ENCODE measurements around the gene NUP37.
"Not testable (repeated sequence)": the region's sequence is repeated elsewhere in the genome, so short reads cannot be mapped to it uniquely, and the experiment has no call there.

The NUP37 gene

GRCh38 chr12:102120886-102121285 is 972 bp upstream of the NUP37 start:
- no peak overlapping the region for H3K9ac ChIP-seq (ENCODE audit: low read length)
- no peaks in the 10 kb centered on the region for H3K9me3 ChIP-seq (ENCODE audit: control insufficient read depth, low read length)
- H3K4me3 ChIP-seq (ENCODE audit: low read length): peak overlapping the region; percentile 95
- peaks cover 5% of the 10 kb centered on the region for H3K4me1 ChIP-seq (ENCODE audit: control insufficient read depth, insufficient read depth, low read length)
- no peaks in the 10 kb centered on the region for H3K27me3 ChIP-seq (ENCODE audit: control insufficient read depth, insufficient read depth, low read length)
- H3K36me3 ChIP-seq (ENCODE audit: control insufficient read depth, insufficient read depth, low read length): peaks cover 5% of the 10 kb centered on the region

- Histone ChIP-seq H3K4me1 (ENCODE audit: control insufficient read depth, insufficient read depth, low read length) (peaks cover 5% of the 10 kb centered on the region), H3K9ac (ENCODE audit: low read length) (peak overlapping the region; percentile 98), H3K9me3 (ENCODE audit: control insufficient read depth, low read length) (no peaks in the 10 kb centered on the region), H3K36me3 (ENCODE audit: control insufficient read depth, insufficient read depth, low read length) (peaks cover 5% of the 10 kb centered on the region), H3K27me3 (ENCODE audit: control insufficient read depth, insufficient read depth, low read length) (no peaks in the 10 kb centered on the region), H3K4me3 (ENCODE audit: low read length) (peak overlapping the region; percentile 95)
Measured at GRCh38 chr12:102120564-102120873, 605 bp upstream of the NUP37 start.

- no peaks in the 10 kb centered on the region for H3K27me3 ChIP-seq (ENCODE audit: control insufficient read depth, insufficient read depth, low read length)
- H3K36me3 ChIP-seq (ENCODE audit: control insufficient read depth, insufficient read depth, low read length): peaks cover 5% of the 10 kb centered on the region
- H3K4me3 ChIP-seq (ENCODE audit: low read length): no peak overlapping the region
- no peak overlapping the region for H3K9ac ChIP-seq (ENCODE audit: low read length)
- H3K4me1 ChIP-seq (ENCODE audit: control insufficient read depth, insufficient read depth, low read length): peaks cover 5% of the 10 kb centered on the region
- no peaks in the 10 kb centered on the region for H3K9me3 ChIP-seq (ENCODE audit: control insufficient read depth, low read length)
Measured at GRCh38 chr12:102118874-102119273, 1.0 kb downstream of the NUP37 start.

- Histone ChIP-seq H3K36me3 (ENCODE audit: control insufficient read depth, insufficient read depth, low read length) (peaks cover 5% of the 10 kb centered on the region), H3K27me3 (ENCODE audit: control insufficient read depth, insufficient read depth, low read length) (no peaks in the 10 kb centered on the region), H3K4me3 (ENCODE audit: low read length) (no peak overlapping the region), H3K9ac (ENCODE audit: low read length) (no peak overlapping the region), H3K9me3 (ENCODE audit: control insufficient read depth, low read length) (no peaks in the 10 kb centered on the region), H3K4me1 (ENCODE audit: control insufficient read depth, insufficient read depth, low read length) (peaks cover 5% of the 10 kb centered on the region)
Measured at GRCh38 chr12:102116392-102116791, 3.5 kb downstream of the NUP37 start.

DNA sequence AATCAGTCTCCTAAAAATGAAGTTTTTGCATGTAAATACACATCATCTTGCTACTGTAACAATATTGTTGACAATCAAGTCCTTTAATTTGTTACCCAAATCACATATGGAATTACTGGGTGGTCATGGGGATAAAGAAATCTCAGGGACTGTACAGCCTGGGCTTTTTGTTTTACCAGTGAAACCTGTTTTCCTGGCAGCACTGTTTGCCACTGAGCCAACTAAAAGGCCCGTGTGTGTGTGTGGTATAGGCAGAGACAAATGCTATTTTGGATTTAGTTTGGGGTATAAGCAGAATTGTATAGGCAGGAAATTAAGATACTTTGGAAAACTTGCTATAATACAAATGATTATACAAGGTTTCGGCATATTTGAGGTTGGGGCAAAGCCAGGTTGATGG is 5.7 kb downstream of the NUP37 start:
- Histone ChIP-seq H3K9me3 (ENCODE audit: control insufficient read depth, low read length) (no peaks in the 10 kb centered on the region), H3K4me1 (ENCODE audit: control insufficient read depth, insufficient read depth, low read length) (no peaks in the 10 kb centered on the region), H3K4me3 (ENCODE audit: low read length) (no peak overlapping the region), H3K9ac (ENCODE audit: low read length) (no peak overlapping the region), H3K27me3 (ENCODE audit: control insufficient read depth, insufficient read depth, low read length) (no peaks in the 10 kb centered on the region), H3K36me3 (ENCODE audit: control insufficient read depth, insufficient read depth, low read length) (peaks cover 5% of the 10 kb centered on the region)

DNA sequence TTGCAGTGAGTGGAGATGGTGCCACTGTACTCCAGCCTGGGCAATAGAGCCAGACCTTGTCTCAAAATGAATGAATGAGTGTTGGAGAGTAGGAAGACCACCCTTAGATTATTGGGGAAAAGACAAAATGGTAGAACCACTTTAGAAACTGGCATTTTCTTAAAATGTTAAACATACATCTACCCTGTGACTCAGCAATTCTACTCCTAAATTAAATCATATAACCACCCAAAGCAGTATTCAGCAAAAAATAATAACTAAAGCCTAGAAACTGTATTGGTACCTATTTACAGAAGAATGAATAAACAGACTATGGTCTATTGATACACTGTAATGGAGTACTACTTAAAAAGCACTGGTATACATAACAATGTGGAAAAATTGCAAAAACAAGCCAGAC is 9.1 kb downstream of the NUP37 start:
- Histone ChIP-seq H3K27me3 (ENCODE audit: control insufficient read depth, insufficient read depth, low read length) (no peaks in the 10 kb centered on the region), H3K36me3 (ENCODE audit: control insufficient read depth, insufficient read depth, low read length) (peaks cover 7% of the 10 kb centered on the region), H3K4me3 (ENCODE audit: low read length) (no peak overlapping the region), H3K9ac (ENCODE audit: low read length) (no peak overlapping the region), H3K4me1 (ENCODE audit: control insufficient read depth, insufficient read depth, low read length) (no peaks in the 10 kb centered on the region), H3K9me3 (ENCODE audit: control insufficient read depth, low read length) (peaks cover 7% of the 10 kb centered on the region)

DNA sequence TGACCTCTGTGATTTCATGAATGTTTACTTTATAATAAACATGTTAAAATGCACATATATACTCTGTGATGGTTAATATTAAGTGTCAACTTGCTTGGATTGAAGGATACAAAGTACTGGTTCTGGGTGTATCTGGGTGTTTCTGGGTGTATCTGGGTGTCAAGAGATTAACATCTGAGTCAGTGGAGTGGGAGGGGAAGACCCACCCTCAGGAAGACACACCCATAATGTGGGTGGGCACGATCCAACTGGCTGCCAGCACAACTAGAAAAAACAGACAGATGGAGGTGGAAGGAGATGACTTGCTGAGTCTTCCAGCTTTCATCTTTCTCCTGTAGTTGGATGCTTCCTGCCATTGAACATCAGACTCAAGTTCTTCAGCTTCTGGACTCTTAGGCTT is 11.9 kb downstream of the NUP37 start:
- H3K27me3 ChIP-seq (ENCODE audit: control insufficient read depth, insufficient read depth, low read length): no peaks in the 10 kb centered on the region
- no peaks in the 10 kb centered on the region for H3K4me1 ChIP-seq (ENCODE audit: control insufficient read depth, insufficient read depth, low read length)
- no peak overlapping the region for H3K4me3 ChIP-seq (ENCODE audit: low read length)
- H3K9me3 ChIP-seq (ENCODE audit: control insufficient read depth, low read length): peaks cover 7% of the 10 kb centered on the region
- peaks cover 7% of the 10 kb centered on the region for H3K36me3 ChIP-seq (ENCODE audit: control insufficient read depth, insufficient read depth, low read length)
- H3K9ac ChIP-seq (ENCODE audit: low read length): no peak overlapping the region

GRCh38 chr12:102106905-102107304 is 13.0 kb downstream of the NUP37 start:
- H3K27me3 ChIP-seq (ENCODE audit: control insufficient read depth, insufficient read depth, low read length): no peaks in the 10 kb centered on the region
- peaks cover 7% of the 10 kb centered on the region for H3K36me3 ChIP-seq (ENCODE audit: control insufficient read depth, insufficient read depth, low read length)
- no peak overlapping the region for H3K9ac ChIP-seq (ENCODE audit: low read length)
- H3K4me1 ChIP-seq (ENCODE audit: control insufficient read depth, insufficient read depth, low read length): no peaks in the 10 kb centered on the region
- H3K9me3 ChIP-seq (ENCODE audit: control insufficient read depth, low read length): peaks cover 7% of the 10 kb centered on the region
- H3K4me3 ChIP-seq (ENCODE audit: low read length): no peak overlapping the region

GRCh38 chr12:102096855-102097254 is 23.1 kb downstream of the NUP37 start:
- H3K9ac ChIP-seq (ENCODE audit: low read length): no peak overlapping the region
- no peak overlapping the region for H3K4me3 ChIP-seq (ENCODE audit: low read length)
- no peaks in the 10 kb centered on the region for H3K9me3 ChIP-seq (ENCODE audit: control insufficient read depth, low read length)
- H3K27me3 ChIP-seq (ENCODE audit: control insufficient read depth, insufficient read depth, low read length): no peaks in the 10 kb centered on the region
- H3K36me3 ChIP-seq (ENCODE audit: control insufficient read depth, insufficient read depth, low read length): no peaks in the 10 kb centered on the region
- no peaks in the 10 kb centered on the region for H3K4me1 ChIP-seq (ENCODE audit: control insufficient read depth, insufficient read depth, low read length)

DNA sequence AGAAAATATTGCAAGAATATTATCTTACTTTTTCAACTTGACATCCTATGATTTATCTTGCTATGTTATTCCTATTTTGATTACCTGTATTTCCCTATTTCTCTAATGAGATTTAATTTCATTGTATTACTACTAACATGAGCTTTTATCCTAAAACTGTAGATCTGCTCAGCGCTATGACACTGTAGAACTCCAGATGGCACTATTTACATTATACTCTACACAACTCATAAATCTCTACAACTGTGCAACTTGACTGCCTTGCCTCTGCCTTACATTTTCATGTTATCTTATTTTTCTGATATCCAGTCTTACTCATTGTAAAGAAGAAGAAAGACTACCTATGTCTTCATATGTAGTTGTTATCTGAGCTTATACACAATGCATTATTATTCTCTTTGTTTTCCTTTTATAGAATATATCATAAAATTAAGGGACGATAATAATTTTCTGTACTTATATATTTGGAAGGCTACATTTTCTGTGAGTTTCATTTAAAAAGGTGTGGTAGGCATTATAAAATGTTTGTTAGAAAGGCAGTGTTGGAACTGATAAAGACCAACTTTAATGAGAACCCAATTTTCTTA is 24.1 kb downstream of the NUP37 start:
- Histone ChIP-seq H3K9me3 (ENCODE audit: control insufficient read depth, low read length) (no peaks in the 10 kb centered on the region), H3K4me1 (ENCODE audit: control insufficient read depth, insufficient read depth, low read length) (no peaks in the 10 kb centered on the region), H3K36me3 (ENCODE audit: control insufficient read depth, insufficient read depth, low read length) (no peaks in the 10 kb centered on the region), H3K27me3 (ENCODE audit: control insufficient read depth, insufficient read depth, low read length) (no peaks in the 10 kb centered on the region), H3K9ac (ENCODE audit: low read length) (no peak overlapping the region), H3K4me3 (ENCODE audit: low read length) (no peak overlapping the region)

GRCh38 chr12:102093319-102093718 is 26.6 kb downstream of the NUP37 start:
- H3K9ac ChIP-seq (ENCODE audit: low read length): no peak overlapping the region
- H3K4me1 ChIP-seq (ENCODE audit: control insufficient read depth, insufficient read depth, low read length): no peaks in the 10 kb centered on the region
- H3K27me3 ChIP-seq (ENCODE audit: control insufficient read depth, insufficient read depth, low read length): no peaks in the 10 kb centered on the region
- no peaks in the 10 kb centered on the region for H3K9me3 ChIP-seq (ENCODE audit: control insufficient read depth, low read length)
- H3K36me3 ChIP-seq (ENCODE audit: control insufficient read depth, insufficient read depth, low read length): no peaks in the 10 kb centered on the region
- no peak overlapping the region for H3K4me3 ChIP-seq (ENCODE audit: low read length)

- H3K27me3 ChIP-seq (ENCODE audit: control insufficient read depth, insufficient read depth, low read length); H3K4me3 ChIP-seq (ENCODE audit: low read length); H3K4me1 ChIP-seq (ENCODE audit: control insufficient read depth, insufficient read depth, low read length); H3K9ac ChIP-seq (ENCODE audit: low read length); H3K9me3 ChIP-seq (ENCODE audit: control insufficient read depth, low read length); H3K36me3 ChIP-seq (ENCODE audit: control insufficient read depth, insufficient read depth, low read length): not testable (repeated sequence)
Measured at GRCh38 chr12:102089228-102089835, 30.6 kb downstream of the NUP37 start.

- Histone ChIP-seq H3K4me3 (ENCODE audit: low read length) (no peak overlapping the region), H3K9ac (ENCODE audit: low read length) (no peak overlapping the region), H3K9me3 (ENCODE audit: control insufficient read depth, low read length) (no peaks in the 10 kb centered on the region), H3K27me3 (ENCODE audit: control insufficient read depth, insufficient read depth, low read length) (no peaks in the 10 kb centered on the region), H3K36me3 (ENCODE audit: control insufficient read depth, insufficient read depth, low read length) (no peaks in the 10 kb centered on the region), H3K4me1 (ENCODE audit: control insufficient read depth, insufficient read depth, low read length) (no peaks in the 10 kb centered on the region)
Measured at GRCh38 chr12:102080842-102081241, 39.1 kb downstream of the NUP37 start.
